Mesodermal cell (in vitro differentiated cells): Measurements from ENCODE around the gene C16orf92.

Source experiments
- H3K27ac ChIP-seq: 2 replicates; pipeline ENCODE4 v1.7.0; 2013; ENCODE audit warnings: mild to moderate bottlenecking, low read depth, low read length, moderate library complexity; ENCODE audit not compliant: severe bottlenecking
- H3K36me3 ChIP-seq: 2 replicates; pipeline ENCODE4 v1.7.1; 2013; ENCODE audit warnings: mild to moderate bottlenecking, low read length, moderate library complexity; ENCODE audit not compliant: control insufficient read depth, insufficient read depth
- H3K4me1 ChIP-seq: one replicate; pipeline ENCODE4 v1.7.1; 2013; ENCODE audit warnings: mild to moderate bottlenecking, low read length; ENCODE audit not compliant: insufficient read depth, control insufficient read depth, poor library complexity, severe bottlenecking
- H3K4me3 ChIP-seq: 2 replicates; pipeline ENCODE4 v1.7.0; 2013; ENCODE audit warnings: low read length, control low read depth, mild to moderate bottlenecking; ENCODE audit not compliant: insufficient read depth, poor library complexity, severe bottlenecking; ENCODE audit errors: extremely low read depth
- H3K9me3 ChIP-seq: 2 replicates; pipeline ENCODE4 v1.7.1; 2013; ENCODE audit warnings: mild to moderate bottlenecking, low read length, moderate library complexity; ENCODE audit not compliant: control insufficient read depth
- WGBS, 2 experiments: methylation state at CpG; one replicate each; pipeline ENCODE4 v1.1.5; 2013; ENCODE audit warnings: missing lambda C conversion rate in 2 of 2; ENCODE audit not compliant: insufficient coverage in 2 of 2; 5-methylcytosine and 5-hydroxymethylcytosine counted together

Gene C16orf92

GRCh38 chr16:29982560-29983419, 40.2 kb upstream of the C16orf92 start:
- peaks cover 100% of the 10 kb centered on the region for H3K36me3 ChIP-seq
- 96 to 97% methylated on average over 16 to 24 of the region's 24 CpGs for WGBS, 2 experiments

DNA sequence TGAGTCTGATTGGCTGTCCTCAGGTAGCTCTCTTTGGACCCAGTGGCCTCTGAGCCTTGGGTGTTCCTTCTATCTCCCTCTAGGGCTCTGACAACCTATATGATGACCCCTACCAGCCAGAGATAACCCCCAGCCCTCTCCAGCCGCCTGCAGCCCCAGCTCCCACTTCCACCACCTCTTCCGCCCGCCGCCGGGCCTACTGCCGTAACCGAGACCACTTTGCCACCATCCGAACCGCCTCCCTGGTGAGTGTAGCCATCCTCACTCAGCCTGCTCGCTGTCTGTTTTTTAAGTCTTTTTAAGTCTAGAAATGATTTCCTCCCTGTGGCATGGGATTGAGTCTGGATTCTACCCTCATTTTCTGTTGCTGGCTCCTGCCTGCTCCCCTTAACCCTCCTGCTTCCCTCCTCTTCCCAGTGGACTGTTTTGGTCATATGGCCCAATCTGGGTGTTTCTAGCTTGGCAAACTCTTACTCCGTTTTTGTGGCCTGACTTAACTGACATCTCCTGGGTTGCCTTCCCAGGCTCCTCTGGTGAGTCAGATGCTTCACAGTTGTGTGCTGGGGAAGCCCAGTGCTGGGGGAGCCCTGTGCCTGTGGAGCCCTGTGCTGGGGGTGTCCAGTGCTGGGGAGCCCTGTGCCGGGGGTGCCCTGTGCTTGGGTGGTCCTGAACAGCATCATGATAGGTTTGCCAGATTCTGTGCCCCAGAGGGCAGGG, 39.4 kb upstream of the C16orf92 start:
- no peak overlapping the region for H3K4me3 ChIP-seq
- H3K27ac ChIP-seq: no peak overlapping the region
- H3K36me3 ChIP-seq: peaks cover 100% of the 10 kb centered on the region
- no peaks in the 10 kb centered on the region for H3K9me3 ChIP-seq
- H3K4me1 ChIP-seq: no peaks in the 10 kb centered on the region
- 98 to 100% methylated on average over 9 to 11 of the region's 12 CpGs for WGBS, 2 experiments

More at GRCh38 chr16:29982560-29983419, 40.2 kb upstream of the C16orf92 start:
- Histone ChIP-seq H3K27ac (no peak overlapping the region), H3K4me3 (no peak overlapping the region), H3K9me3 (no peaks in the 10 kb centered on the region), H3K4me1 (no peaks in the 10 kb centered on the region)

DNA sequence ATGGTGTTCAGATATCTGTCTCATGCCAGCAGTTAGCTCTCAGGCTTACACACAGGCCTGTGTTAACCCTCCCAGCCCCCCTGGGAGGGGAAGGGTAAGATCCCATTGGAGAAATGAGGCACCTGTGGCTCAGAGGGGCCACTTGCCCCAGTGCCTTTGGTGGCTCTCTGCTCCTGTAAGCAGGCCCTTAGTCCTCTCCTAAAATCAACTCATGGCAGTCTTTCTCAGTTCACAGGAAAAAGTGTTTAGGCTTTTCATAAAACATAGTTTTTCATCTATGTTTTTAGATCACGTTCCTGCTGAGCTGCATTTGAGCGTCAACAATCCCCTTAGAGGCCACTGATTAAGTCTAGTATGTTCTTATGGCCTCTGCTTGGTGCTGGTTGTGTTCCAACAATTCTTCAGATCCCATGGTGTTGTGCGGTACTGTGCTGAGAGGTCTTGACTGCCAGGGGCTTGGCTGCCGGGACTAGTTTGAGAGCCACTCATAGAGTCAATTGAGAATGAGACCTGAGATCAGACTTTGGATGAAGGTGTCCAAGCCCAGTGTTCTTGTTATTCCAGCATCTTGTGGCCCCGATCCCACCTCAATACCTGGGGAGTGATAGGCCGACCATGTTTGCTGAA, 38.7 kb upstream of the C16orf92 start:
- H3K4me1 ChIP-seq: no peaks in the 10 kb centered on the region
- no peak overlapping the region for H3K4me3 ChIP-seq
- 89 to 96% methylated on average over 4 to 6 of the region's 6 CpGs for WGBS, 2 experiments
- peaks cover 100% of the 10 kb centered on the region for H3K36me3 ChIP-seq
- no peak overlapping the region for H3K27ac ChIP-seq
- no peaks in the 10 kb centered on the region for H3K9me3 ChIP-seq

- Histone ChIP-seq H3K36me3 (peaks cover 100% of the 10 kb centered on the region), H3K4me1 (no peaks in the 10 kb centered on the region), H3K27ac (no peak overlapping the region), H3K4me3 (no peak overlapping the region), H3K9me3 (no peaks in the 10 kb centered on the region)
- 97% methylated on average over 4 of the region's 5 CpGs; no CpG with 5 or more reads in 1 of the 2 experiments for WGBS, 2 experiments
Observed at GRCh38 chr16:29984764-29985147, 38.2 kb upstream of the C16orf92 start.

GRCh38 chr16:29985271-29985811, 37.7 kb upstream of the C16orf92 start:
- H3K27ac ChIP-seq: no peak overlapping the region
- H3K36me3 ChIP-seq: peaks cover 100% of the 10 kb centered on the region
- WGBS, 2 experiments: 96% methylated on average over 23 to 27 of the region's 28 CpGs
- H3K4me1 ChIP-seq: no peaks in the 10 kb centered on the region
- no peak overlapping the region for H3K4me3 ChIP-seq
- H3K9me3 ChIP-seq: no peaks in the 10 kb centered on the region

- no peaks in the 10 kb centered on the region for H3K9me3 ChIP-seq
- no peak overlapping the region for H3K27ac ChIP-seq
- no peak overlapping the region for H3K4me3 ChIP-seq
- H3K4me1 ChIP-seq: no peaks in the 10 kb centered on the region
- peaks cover 100% of the 10 kb centered on the region for H3K36me3 ChIP-seq
- WGBS, 2 experiments: 93 to 96% methylated on average over 15 to 20 of the region's 20 CpGs
Observed at GRCh38 chr16:29986231-29986630, 36.8 kb upstream of the C16orf92 start.

- H3K4me1 ChIP-seq: no peaks in the 10 kb centered on the region
- no peak overlapping the region for H3K27ac ChIP-seq
- peaks cover 100% of the 10 kb centered on the region for H3K36me3 ChIP-seq
- H3K9me3 ChIP-seq: no peaks in the 10 kb centered on the region
- 86 to 94% methylated on average over 1 to 3 of the region's 5 CpGs for WGBS, 2 experiments
- H3K4me3 ChIP-seq: no peak overlapping the region
Observed at GRCh38 chr16:29986931-29987330, 36.1 kb upstream of the C16orf92 start.

GRCh38 chr16:29987371-29988085, 35.5 kb upstream of the C16orf92 start:
- Histone ChIP-seq H3K4me3 (no peak overlapping the region), H3K27ac (no peak overlapping the region), H3K4me1 (no peaks in the 10 kb centered on the region), H3K36me3 (peaks cover 100% of the 10 kb centered on the region), H3K9me3 (no peaks in the 10 kb centered on the region)
- 94 to 96% methylated on average over 32 to 33 of the region's 35 CpGs for WGBS, 2 experiments

DNA sequence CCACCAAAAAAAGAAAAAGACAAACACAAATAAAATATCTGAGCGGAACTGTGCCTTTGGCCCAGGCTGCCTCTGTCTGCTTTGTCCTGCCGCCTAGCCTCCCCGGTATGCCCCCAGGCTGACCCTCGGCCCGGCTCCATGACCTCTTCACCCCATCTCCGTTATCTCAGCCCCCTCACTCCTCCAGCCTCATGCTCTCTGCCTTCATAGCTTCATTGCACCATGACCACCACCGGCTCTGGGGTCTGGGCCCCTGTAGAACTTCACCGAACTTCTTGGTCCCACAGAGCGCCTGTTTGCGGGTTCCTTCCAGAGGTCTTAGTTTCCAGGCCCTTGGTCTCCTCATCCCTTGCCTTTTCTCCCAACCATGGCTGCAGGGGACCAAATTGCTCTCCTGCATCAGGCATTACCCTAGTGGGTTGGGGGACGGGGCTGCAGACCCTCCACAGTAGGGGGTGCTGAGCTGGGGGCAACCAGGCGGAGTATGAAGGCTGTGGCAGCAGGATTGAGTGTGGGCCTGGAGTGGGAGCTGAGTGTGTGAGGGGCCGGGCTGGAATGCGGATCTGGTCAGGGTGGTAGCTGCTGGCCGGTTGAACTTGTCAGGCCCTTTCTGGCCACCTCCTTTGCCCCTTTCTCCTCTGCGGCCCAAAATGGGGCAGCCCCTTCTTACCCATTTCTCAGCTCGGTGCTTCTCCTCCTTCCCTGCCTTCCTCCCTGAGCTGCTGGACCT, 34.5 kb upstream of the C16orf92 start:
- Histone ChIP-seq H3K27ac (no peak overlapping the region), H3K9me3 (no peaks in the 10 kb centered on the region), H3K4me1 (no peaks in the 10 kb centered on the region), H3K4me3 (no peak overlapping the region), H3K36me3 (peaks cover 100% of the 10 kb centered on the region)
- 95 to 96% methylated on average over 13 to 16 of the region's 17 CpGs for WGBS, 2 experiments
